Stimulated activated CD8-positive, alpha-beta memory T cell treated with anti-CD3 and anti-CD28 coated beads, Interleukin-7, amount 100 ng/mL, for 1 hour (primary cell): Measurements from ENCODE around the gene IGFLR1.
"Not testable (repeated sequence)": the region's sequence is repeated elsewhere in the genome, so short reads cannot be mapped to it uniquely, and the experiment has no call there.

Source experiments
- DNase-seq, 2 donors: peaks; one replicate each; pipeline ENCODE4 v3.0.0-alpha.2; 2020; ENCODE audit warnings: low read depth in 2 of 2

The IGFLR1 gene

GRCh38 chr19:35710784-35711723, 31.2 kb downstream of the IGFLR1 start:
- no peak for DNase-seq

- DNase-seq, result no peak
Measured at GRCh38 chr19:35708391-35708790, 33.9 kb downstream of the IGFLR1 start.

DNA sequence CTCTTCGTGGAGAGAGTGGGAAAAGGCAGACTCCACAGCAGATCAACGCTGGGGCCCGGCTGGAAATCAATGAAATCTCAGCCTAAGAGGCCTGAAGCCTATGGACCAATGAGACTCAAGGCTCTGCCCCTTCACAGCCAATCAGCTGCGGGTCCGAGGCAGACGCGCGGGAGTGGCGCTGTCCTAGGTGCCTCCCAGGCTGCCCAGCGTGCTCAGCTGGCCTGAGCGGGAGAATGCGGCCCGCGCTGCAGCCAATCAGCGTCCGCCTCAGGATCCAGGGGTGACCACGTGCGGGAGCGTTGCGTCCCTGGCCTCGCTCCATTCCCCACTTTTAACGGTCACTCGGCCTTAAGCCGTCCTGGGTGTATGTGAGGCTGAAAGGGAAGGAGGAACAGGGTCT, 38.0 kb downstream of the IGFLR1 start, which contains the start of gene ZBTB32:
Gene ZBTB32 (plus strand): TSS at position 341 of the 400 bp plus-strand sequence. CDS start 10,069 bp downstream, outside the sequence.
- no peak for DNase-seq

- no peak for DNase-seq
Measured at GRCh38 chr19:35703343-35703742, 38.9 kb downstream of the IGFLR1 start.

DNA sequence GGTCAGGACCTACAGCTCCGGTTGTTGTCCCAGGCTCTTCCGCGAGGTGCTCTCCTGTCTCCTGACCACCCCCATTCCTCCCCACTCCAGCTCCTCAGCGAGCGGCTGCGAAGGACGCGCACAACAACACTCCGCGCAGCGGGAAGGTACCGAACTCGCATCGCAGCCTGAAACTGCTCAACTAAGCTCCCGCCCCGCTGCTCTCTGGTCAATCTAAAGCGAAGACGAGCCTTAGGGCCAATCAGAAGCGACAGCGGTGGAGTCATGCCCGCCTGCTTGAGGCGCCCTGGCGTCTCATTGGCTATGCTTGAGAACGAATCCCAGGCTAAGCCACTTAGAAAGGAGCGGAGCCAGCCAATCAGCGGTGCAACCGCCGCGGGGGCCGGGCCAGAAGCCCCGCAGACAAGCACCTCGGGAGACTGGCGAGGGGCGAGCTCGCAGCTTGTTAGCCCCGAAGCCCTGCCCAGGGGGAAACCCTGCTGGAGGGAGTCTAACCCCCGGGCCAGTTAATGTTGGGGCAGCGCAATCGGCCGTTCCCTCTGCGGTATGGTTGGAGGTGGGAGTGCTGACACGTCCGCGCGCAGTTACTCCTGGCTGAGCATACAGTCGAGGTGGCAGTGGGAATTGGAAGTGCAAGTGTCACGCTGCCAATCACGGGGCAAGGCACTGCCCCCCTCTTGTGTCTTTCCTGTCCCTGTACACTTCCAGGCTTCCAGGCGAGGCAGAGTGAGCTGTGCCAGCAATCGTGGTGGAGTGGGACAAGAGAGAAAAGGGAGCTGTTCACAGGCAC, 39.8 kb downstream of the IGFLR1 start:
- peak; percentile 77 to 80 for DNase-seq

DNA sequence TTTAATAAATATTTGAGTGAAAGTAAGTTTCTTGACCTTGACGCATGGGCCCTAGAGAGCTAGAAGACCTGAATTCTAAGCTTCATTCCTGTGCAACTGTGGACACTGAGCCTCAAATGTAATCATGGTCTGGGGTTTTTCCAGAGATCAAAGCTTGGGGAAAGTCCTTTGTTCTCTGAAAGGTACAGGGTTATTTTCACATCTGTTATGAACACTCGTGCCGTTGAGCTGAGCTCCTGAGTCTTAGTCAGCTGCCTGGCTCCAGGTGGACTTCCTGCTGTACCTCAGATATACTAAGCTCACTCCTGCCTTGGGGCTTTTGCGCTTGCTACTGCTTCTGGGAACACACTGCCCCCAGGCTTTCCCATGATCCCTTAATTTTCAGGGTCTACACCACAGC, 45.4 kb downstream of the IGFLR1 start:
- DNase-seq, result no peak

GRCh38 chr19:35695895-35696422, 46.3 kb downstream of the IGFLR1 start:
- no peak for DNase-seq

DNA sequence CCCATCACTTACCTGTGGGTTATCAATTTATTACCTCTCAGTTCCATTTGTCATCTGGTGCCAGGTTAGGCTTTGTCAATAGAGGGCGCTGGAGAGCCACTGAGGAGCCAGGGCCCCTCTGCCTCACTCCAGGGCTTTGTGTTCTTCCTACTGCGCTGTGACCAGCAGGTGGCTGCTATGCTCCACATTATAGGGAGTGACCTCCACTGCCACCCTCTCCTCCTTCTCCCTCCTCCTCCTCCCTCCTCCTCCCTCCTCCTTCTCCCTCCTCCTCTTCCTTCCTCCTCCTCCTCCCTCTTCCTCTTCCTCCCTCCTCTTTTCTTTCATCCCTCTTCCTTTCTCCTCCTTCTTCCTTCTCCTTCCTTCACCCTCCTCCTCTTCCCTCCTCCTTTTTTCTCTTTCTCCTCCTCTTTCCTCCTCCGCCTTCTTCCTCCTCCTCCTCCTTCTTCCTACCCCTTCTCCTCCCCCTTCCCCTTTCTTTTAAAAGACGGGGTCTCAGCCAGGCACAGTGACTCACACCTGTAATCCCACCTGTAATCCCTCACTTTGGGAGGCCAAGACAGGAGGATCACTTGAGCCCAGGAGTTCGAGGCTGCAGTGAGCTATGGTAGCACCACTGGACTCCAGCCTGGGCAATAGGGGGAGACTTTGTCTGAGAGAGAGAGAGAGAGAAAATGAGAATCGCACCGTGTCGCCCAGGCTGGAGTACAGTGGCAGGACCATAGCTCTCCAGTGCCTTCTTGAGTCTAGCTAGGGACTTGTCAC, 48.2 kb downstream of the IGFLR1 start:
- peak; percentile 80 to 81 for DNase-seq

DNA sequence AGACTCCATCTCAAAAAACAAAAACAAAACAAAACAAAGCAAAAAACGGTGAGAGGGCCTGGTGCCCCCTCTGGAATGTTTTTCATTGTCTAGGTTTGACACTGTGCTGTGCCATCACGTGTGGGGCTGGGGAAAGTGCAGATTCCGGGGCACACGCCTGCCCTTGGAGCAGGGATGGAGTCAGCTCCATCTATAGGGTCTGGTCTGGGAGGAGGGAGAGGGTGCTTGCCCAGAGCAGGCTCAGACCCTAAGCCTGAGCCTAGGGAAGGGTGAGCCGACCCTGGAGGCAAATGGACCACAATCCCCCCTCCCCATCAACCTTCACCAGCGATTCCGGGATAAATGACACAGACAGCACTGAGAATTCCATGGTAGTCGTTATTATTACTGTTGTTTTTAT, 48.8 kb downstream of the IGFLR1 start:
- no peak for DNase-seq

- DNase-seq, result no peak
Measured at GRCh38 chr19:35692010-35692409, 50.2 kb downstream of the IGFLR1 start.

GRCh38 chr19:35691106-35691505, 51.1 kb downstream of the IGFLR1 start:
- not testable (repeated sequence) for DNase-seq

DNA sequence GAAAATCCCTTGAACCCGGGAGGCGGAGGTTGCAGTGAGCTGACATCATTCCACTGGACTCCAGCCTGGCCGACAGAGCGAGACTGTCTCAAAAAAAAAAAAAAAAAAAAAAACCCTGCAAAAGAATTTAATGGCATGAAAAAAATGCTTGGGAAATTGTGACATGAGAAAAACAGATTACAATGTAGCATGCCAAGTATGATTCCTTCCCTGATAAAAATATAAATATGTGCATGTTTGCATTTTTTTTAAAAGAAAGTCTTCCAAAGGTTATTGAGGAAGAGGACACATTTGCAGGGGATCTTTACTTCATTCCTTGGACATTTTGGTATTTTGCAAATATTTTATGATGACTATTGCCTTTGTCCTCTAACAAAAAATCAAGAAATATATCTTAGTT, 52.4 kb downstream of the IGFLR1 start:
- no peak for DNase-seq
